GM12878 (cell line): ENCODE data around the gene PATJ. TPM values are rescaled to one million over a fixed set of nuclear protein-coding genes. Genes with fewer than 3 reads are reported as not detected.

ENCODE experiments used
- ATAC-seq: fragments of 200-7000 bp; cut with Tn5 transposase; 3 replicates; pipeline ENCODE4 v1.9.1; 2020; ENCODE audit warnings: mild to moderate bottlenecking, moderate library complexity
- BruUV-seq: library from RNA; stranded (reverse); fragments of 400-500 nt; replicated peaks from 2 replicates; lab custom pipeline; 2021; lab: Mats Ljungman, UMichigan
- CTCF ChIA-PET: fragments of 300-600 bp; sonication (Branson Sonifier 250); formaldehyde crosslinking; extraction: SDS; loops from one replicate; lab custom pipeline; 2021; ENCODE audit warnings: inconsistent platforms; lab: Yijun Ruan, JAX
- POLR2A ChIA-PET: fragments of 350-600 bp; formaldehyde crosslinking; extraction: SDS; loops from one replicate; lab custom pipeline; 2021; ENCODE audit warnings: inconsistent platforms; lab: Charles Lee
- RAD21 ChIA-PET: fragments of 300-600 bp; sonication (Branson Sonifier 250); formaldehyde crosslinking; loops from one replicate; lab custom pipeline; 2023; ENCODE audit warnings: antibody characterized with exemption; ENCODE audit not compliant: unreplicated experiment; lab: Charles Lee
- SMC1A ChIA-PET: fragments of 300-600 bp; sonication (Branson Sonifier 250); formaldehyde crosslinking; loops from one replicate; lab custom pipeline; 2023; ENCODE audit not compliant: unreplicated experiment, uncharacterized antibody; lab: Charles Lee
- DNase-seq: peaks from one replicate; pipeline ENCODE4 v3.0.0-alpha.2; 2011; ENCODE audit warnings: low read depth, low spot score
- FAIRE-seq: peaks from 3 replicates; lab custom pipeline; 2011; peaks lifted over from hg19 to GRCh38; lab: Jason Lieb, UNC
- H2AFZ ChIP-seq: 2 replicates; pipeline ENCODE4 v1.6.0; 2011; ENCODE audit warnings: low read depth, low read length, control low read depth; ENCODE audit not compliant: control insufficient read depth
- H3K27ac ChIP-seq: 2 replicates; pipeline ENCODE4 v1.5.1; 2011; ENCODE audit warnings: control low read depth; ENCODE audit not compliant: control insufficient read depth, insufficient read depth
- H3K27me3 ChIP-seq, 2 experiments: replicated peaks in 1 of 2; 2 replicates each; pipeline versions ENCODE4 v1.6.0 to v1.6.1; 2011; ENCODE audit warnings: low read length in 1 of 2; ENCODE audit not compliant: control insufficient read depth in 2 of 2, insufficient read depth in 2 of 2
- H3K36me3 ChIP-seq, 2 experiments: 2 replicates each; pipeline ENCODE4 v1.5.1; 2011; ENCODE audit warnings: low read length in 1 of 2; ENCODE audit not compliant: control insufficient read depth in 2 of 2, insufficient read depth in 2 of 2
- H3K4me1 ChIP-seq: 2 replicates; pipeline ENCODE4 v1.6.1; 2011; ENCODE audit warnings: mild to moderate bottlenecking, low read length, moderate library complexity, mixed read lengths; ENCODE audit not compliant: control insufficient read depth, insufficient read depth
- H3K4me2 ChIP-seq: 2 replicates; pipeline ENCODE4 v1.6.0; 2011; ENCODE audit warnings: control low read depth; ENCODE audit not compliant: control insufficient read depth, insufficient read depth
- H3K4me3 ChIP-seq: fragments of 200-600 bp; sonication (generic); 2 replicates; pipeline ENCODE4 v1.5.1; 2016
- H3K79me2 ChIP-seq: 2 replicates; pipeline ENCODE4 v1.6.0; 2011; ENCODE audit warnings: low read length; ENCODE audit not compliant: control insufficient read depth, insufficient read depth
- H3K9ac ChIP-seq: 2 replicates; pipeline ENCODE4 v1.8.0; 2011; ENCODE audit warnings: low read length, control low read depth, mixed read lengths; ENCODE audit not compliant: control insufficient read depth, insufficient read depth
- H3K9me3 ChIP-seq: replicated peaks from 3 replicates; pipeline ENCODE4 v1.5.1; 2011; ENCODE audit warnings: mild to moderate bottlenecking, low read length; ENCODE audit not compliant: control insufficient read depth, insufficient read depth
- H4K20me1 ChIP-seq: 2 replicates; pipeline ENCODE4 v1.6.0; 2011; ENCODE audit not compliant: control insufficient read depth, insufficient read depth
- CREB1 ChIP-seq: IDR thresholded peaks from 2 replicates; pipeline ENCODE4 v1.6.1; 2012; ENCODE audit warnings: low read depth, mild to moderate bottlenecking, inconsistent platforms
- CREM ChIP-seq: IDR thresholded peaks from 2 replicates; pipeline ENCODE4 v1.6.1; 2014; ENCODE audit warnings: antibody characterized with exemption, low read depth
- NKRF ChIP-seq: fragments of 450-650 bp; conservative IDR thresholded peaks from 2 replicates; pipeline ENCODE4 v1.6.1; 2017; ENCODE audit warnings: mild to moderate bottlenecking, moderate library complexity
- POLR2AphosphoS5 ChIP-seq: IDR thresholded peaks from 2 replicates; pipeline ENCODE4 v1.6.1; 2011; ENCODE audit warnings: mild to moderate bottlenecking, low read length, inconsistent platforms
- WGBS: methylation state at CpG from one replicate; pipeline ENCODE4 v1.1.6; 2016; ENCODE audit warnings: low lambda C conversion rate; ENCODE audit not compliant: insufficient replicate concordance, insufficient coverage; ENCODE audit errors: missing lambda C conversion rate; 5-methylcytosine and 5-hydroxymethylcytosine counted together
- in situ Hi-C: fragments of 300-500 bp; cut with MboI; formaldehyde crosslinking; loops from 9 replicates; pipeline ENCODE4 v1.14.3; 2018; ENCODE audit warnings: mixed read lengths
- intact Hi-C: fragments of 100-400 bp; cut with micrococcal nuclease; formaldehyde crosslinking; loops from one replicate; pipeline ENCODE4 v1.14.2; 2022; ENCODE audit not compliant: unreplicated experiment
- polyA plus RNA-seq, 11 experiments: library from polyadenylated mRNA; depleted of rRNA in 4 of 11; unstranded in 6 of 11; stranded (reverse) in 5 of 11; fragments of >200 nt; fragmentation: Nextera tagmentation in 4 of 11; fragmentation: Illumina TruSeq in 1 of 11; extraction: Ambion mirVana in 4 of 11; extraction: Trizol in 1 of 11; gene quantifications; 1 replicate in 1 of 11; 2 replicates in 10 of 11; pipeline versions ENCODE4 v1.2.1 to v1.2.3, GENCODE V29; 2011 to 2016; ENCODE audit warnings: inconsistent platforms in 2 of 11, missing spikeins in 2 of 11, low read depth in 1 of 11
- total RNA-seq, 4 experiments: library from RNA; depleted of rRNA in 3 of 4; stranded (reverse); fragments of >200 nt in 3 of 4; fragmentation: Illumina TruSeq in 1 of 4; extraction: Trizol in 1 of 4; gene quantifications; 2 replicates each; pipeline versions ENCODE4 v1.2.1 to v1.2.3, GENCODE V29; 2013 to 2021
- TF ChIP-seq, protein P1 (sequence below): fragments of 450-650 bp; IDR thresholded peaks from 2 replicates; pipeline ENCODE4 v1.6.1; 2017; ENCODE audit warnings: mild to moderate bottlenecking, moderate library complexity

The PATJ gene
- total and polyA plus RNA-seq, 10 of the 15 experiments (the other 5 are each of a cell fraction or from before 2014, with no cell fraction given) = 2.8 to 13.9 (median 6.9) TPM

DNA sequence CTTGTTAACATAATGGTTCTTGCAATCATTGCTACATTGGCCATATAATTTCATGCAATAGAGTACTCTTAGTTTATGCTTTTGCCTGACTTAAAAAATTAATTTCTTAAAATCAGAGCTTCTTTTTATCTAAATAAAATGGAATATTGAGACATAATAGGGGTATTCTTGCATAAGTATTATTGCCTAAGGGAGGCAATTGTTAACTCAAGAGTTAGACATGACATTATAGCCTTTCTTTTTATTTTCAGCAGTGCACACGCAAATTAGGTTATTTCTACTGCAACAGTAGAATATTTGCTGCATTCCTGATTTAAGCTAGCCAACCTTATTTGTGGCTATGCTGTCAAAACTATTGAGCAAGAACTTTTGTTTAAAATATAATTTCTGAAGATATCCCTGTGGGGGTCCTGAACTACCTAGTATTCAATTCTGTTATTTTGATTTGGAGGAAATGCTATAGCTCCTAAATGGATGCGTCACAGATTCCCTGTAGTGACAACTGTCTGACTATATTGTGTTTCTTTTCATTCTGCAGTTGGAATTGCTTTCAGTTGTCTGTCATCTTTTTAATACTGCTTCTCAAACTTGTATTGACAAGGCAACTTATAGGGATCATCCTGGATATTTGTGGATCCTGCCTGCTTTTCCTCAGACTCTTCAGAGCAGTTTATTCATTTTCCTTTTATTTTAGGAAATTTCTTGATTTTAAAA lies 211.0 kb downstream of the PATJ start:
- H3K9me3 ChIP-seq = no peaks in the 10 kb centered on the region
- POLR2A ChIA-PET = no interaction called here
- no peak for ATAC-seq
- no peaks in the 10 kb centered on the region for H3K36me3 ChIP-seq
- no peaks in the 10 kb centered on the region for H3K79me2 ChIP-seq
- DNase-seq = no peak
- no peak overlapping the region for H3K9ac ChIP-seq
- WGBS = 97% methylated on average over 2 of the region's 2 CpGs
- in situ Hi-C loops = no loop called here
- no peak for FAIRE-seq
- TF ChIP-seq CREM (no peak), NKRF (no peak), CREB1 (no peak), POLR2AphosphoS5 (no peak)
- TF ChIP-seq, protein P1, sequence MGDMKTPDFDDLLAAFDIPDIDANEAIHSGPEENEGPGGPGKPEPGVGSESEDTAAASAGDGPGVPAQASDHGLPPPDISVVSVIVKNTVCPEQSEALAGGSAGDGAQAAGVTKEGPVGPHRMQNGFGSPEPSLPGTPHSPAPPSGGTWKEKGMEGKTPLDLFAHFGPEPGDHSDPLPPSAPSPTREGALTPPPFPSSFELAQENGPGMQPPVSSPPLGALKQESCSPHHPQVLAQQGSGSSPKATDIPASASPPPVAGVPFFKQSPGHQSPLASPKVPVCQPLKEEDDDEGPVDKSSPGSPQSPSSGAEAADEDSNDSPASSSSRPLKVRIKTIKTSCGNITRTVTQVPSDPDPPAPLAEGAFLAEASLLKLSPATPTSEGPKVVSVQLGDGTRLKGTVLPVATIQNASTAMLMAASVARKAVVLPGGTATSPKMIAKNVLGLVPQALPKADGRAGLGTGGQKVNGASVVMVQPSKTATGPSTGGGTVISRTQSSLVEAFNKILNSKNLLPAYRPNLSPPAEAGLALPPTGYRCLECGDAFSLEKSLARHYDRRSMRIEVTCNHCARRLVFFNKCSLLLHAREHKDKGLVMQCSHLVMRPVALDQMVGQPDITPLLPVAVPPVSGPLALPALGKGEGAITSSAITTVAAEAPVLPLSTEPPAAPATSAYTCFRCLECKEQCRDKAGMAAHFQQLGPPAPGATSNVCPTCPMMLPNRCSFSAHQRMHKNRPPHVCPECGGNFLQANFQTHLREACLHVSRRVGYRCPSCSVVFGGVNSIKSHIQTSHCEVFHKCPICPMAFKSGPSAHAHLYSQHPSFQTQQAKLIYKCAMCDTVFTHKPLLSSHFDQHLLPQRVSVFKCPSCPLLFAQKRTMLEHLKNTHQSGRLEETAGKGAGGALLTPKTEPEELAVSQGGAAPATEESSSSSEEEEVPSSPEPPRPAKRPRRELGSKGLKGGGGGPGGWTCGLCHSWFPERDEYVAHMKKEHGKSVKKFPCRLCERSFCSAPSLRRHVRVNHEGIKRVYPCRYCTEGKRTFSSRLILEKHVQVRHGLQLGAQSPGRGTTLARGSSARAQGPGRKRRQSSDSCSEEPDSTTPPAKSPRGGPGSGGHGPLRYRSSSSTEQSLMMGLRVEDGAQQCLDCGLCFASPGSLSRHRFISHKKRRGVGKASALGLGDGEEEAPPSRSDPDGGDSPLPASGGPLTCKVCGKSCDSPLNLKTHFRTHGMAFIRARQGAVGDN = no peak
- TF ChIP-seq, all 136 proteins: peak for 0
- ChIA-PET CTCF (no interaction called here), SMC1A (no interaction called here), RAD21 (no interaction called here)
- Histone ChIP-seq H3K27me3 (no peaks in the 10 kb centered on the region), H3K27ac (no peak overlapping the region), H3K4me3 (no peak overlapping the region), H3K4me2 (no peak overlapping the region), H3K4me1 (no peaks in the 10 kb centered on the region), H4K20me1 (no peaks in the 10 kb centered on the region), H2AFZ (no peak overlapping the region)
- BruUV-seq = no TSS peak
- intact Hi-C loops = loop anchor here (5.0 to 10.0 kb wide), 2 partner anchors 119 to 172 kb away; no protein-coding TSS in a partner anchor
